Nephron progenitor cell (in vitro differentiated cells): ENCODE data around the gene LRIG1.

Source experiments
- DNase-seq: peaks from one replicate; pipeline ENCODE4 v3.0.0; 2021
- H3K27ac Mint-ChIP-seq: 2 replicates; pipeline ENCODE4 v1.8.0; 2021; ENCODE audit warnings: mild to moderate bottlenecking, moderate library complexity, mixed read lengths
- H3K27me3 Mint-ChIP-seq: 2 replicates; pipeline ENCODE4 v1.8.0; 2021; ENCODE audit warnings: mild to moderate bottlenecking, low read depth, mixed read lengths; ENCODE audit not compliant: poor library complexity
- H3K36me3 Mint-ChIP-seq: 2 replicates; pipeline ENCODE4 v1.8.0; 2021; ENCODE audit warnings: low read depth, mixed read lengths
- H3K4me1 Mint-ChIP-seq: 2 replicates; pipeline ENCODE4 v1.8.0; 2021; ENCODE audit warnings: mixed read lengths
- H3K4me3 Mint-ChIP-seq: 2 replicates; pipeline ENCODE4 v1.8.0; 2021; ENCODE audit warnings: mild to moderate bottlenecking, moderate library complexity, mixed read lengths
- H3K9me3 Mint-ChIP-seq: 2 replicates; pipeline ENCODE4 v1.8.0; 2021; ENCODE audit warnings: mild to moderate bottlenecking, moderate library complexity, mixed read lengths
- TF ChIP-seq, protein P1 (sequence below): fragments of 200-600 bp; sonication (generic); IDR thresholded peaks from 2 replicates; pipeline ENCODE4 v1.5.0; 2021; ENCODE audit warnings: antibody characterized with exemption

The LRIG1 gene

DNA sequence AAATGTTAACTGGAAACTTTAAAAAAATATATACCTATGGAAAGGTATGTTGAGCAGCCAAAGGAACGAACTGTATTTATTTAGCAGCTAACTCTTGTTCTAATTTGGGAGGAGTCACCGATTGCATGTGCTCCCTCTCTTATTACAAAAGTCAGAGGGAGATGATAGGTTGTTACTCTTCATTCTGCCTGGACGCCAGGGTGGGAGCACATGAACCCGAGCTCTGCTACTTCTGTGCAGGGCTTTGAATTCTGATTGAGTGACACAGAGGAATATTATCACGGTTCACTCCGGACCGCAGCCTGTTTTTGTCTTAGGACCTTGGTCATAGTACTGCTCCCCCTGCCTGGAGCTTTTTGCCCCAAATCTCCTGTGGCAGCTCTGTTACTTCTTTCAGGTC lies 36.9 kb upstream of the LRIG1 start:
- Mint-ChIP-seq H3K27me3 (peaks cover 6% of the 10 kb centered on the region), H3K9me3 (peaks cover 4% of the 10 kb centered on the region), H3K36me3 (no peaks in the 10 kb centered on the region), H3K4me3 (no peak overlapping the region), H3K4me1 (peaks cover 25% of the 10 kb centered on the region), H3K27ac (peak overlapping the region; percentile 31)
- no peak for DNase-seq
- TF ChIP-seq, protein P1, sequence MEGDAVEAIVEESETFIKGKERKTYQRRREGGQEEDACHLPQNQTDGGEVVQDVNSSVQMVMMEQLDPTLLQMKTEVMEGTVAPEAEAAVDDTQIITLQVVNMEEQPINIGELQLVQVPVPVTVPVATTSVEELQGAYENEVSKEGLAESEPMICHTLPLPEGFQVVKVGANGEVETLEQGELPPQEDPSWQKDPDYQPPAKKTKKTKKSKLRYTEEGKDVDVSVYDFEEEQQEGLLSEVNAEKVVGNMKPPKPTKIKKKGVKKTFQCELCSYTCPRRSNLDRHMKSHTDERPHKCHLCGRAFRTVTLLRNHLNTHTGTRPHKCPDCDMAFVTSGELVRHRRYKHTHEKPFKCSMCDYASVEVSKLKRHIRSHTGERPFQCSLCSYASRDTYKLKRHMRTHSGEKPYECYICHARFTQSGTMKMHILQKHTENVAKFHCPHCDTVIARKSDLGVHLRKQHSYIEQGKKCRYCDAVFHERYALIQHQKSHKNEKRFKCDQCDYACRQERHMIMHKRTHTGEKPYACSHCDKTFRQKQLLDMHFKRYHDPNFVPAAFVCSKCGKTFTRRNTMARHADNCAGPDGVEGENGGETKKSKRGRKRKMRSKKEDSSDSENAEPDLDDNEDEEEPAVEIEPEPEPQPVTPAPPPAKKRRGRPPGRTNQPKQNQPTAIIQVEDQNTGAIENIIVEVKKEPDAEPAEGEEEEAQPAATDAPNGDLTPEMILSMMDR = no peak

DNA sequence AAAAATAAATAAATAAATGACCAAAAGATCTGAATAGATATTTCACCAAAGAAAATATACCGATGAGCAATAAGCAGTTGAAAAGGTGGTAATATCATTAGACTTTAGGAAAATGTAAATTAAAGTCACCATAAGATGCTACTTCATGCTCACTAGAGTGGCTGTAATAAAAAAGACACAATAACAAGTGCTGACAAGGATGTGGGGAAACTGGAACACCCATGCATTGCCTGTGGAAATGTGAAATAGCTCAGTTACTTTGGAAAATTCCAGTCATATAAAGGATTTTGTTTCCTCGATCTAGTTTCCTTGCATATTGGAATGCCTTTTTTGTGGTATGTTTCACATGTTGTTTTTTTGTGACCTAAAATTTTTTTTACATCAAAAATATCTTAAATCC lies 36.0 kb upstream of the LRIG1 start:
- DNase-seq = no peak
- TF ChIP-seq, protein P1 = no peak
- no peak overlapping the region for H3K27ac Mint-ChIP-seq

DNA sequence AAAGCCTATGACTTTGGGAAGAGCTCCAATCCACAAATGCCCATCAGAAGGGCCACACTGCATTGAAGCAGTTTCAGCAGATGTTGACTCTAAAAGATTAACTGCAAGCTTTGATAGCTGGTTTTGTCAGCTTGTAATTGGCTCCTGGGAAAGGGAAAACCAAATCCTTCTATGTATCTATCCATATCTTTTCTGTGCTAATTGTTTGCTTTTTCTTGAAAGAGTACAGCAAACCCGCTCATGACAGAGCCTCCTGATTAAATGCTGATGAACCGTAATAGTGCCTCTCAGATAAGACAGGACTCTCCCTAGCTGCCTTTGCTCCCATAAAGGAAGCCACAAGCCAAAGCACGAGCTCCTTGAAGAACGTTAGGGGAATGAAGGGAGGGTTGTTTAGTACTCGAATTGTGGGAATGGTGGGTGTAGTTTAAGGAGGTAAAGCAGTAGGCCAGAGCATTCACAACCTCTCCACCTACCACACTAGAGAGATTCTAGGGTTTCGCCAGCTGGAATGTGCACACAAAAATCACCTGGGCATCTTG lies 33.6 kb upstream of the LRIG1 start:
- Mint-ChIP-seq H3K27me3 (peaks cover 13% of the 10 kb centered on the region), H3K36me3 (no peaks in the 10 kb centered on the region), H3K4me1 (peaks cover 39% of the 10 kb centered on the region), H3K27ac (no peak overlapping the region), H3K4me3 (no peak overlapping the region), H3K9me3 (peaks cover 4% of the 10 kb centered on the region)
- DNase-seq = no peak
- TF ChIP-seq, protein P1 = no peak

More for the DNA sequence above, 36.0 kb upstream of the LRIG1 start:
- H3K4me3 Mint-ChIP-seq = no peak overlapping the region
- H3K36me3 Mint-ChIP-seq = no peaks in the 10 kb centered on the region
- peaks cover 34% of the 10 kb centered on the region for H3K4me1 Mint-ChIP-seq
- H3K27me3 Mint-ChIP-seq = peaks cover 6% of the 10 kb centered on the region
- peaks cover 4% of the 10 kb centered on the region for H3K9me3 Mint-ChIP-seq

DNA sequence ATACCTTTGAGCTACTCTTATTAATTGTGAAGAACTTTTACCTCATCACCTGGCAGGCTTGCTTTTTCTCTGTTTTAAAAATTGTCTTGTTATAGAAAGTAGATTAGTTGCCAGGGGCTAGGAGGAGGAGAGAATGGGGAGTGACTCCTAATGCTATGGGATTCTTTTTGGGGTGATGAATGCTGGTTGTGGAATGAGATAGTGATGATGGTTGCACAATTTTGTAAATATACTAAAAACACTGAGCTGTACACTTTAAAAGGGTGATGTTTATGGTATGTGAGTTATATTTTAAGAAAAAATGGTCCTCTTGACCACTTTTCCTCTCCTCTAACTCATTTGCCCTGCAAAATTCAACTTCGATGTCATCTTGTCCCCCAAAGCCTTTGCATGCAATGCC lies 31.8 kb upstream of the LRIG1 start:
- Mint-ChIP-seq H3K9me3 (peaks cover 10% of the 10 kb centered on the region), H3K4me3 (no peak overlapping the region), H3K27me3 (peaks cover 13% of the 10 kb centered on the region), H3K36me3 (peaks cover 3% of the 10 kb centered on the region), H3K27ac (no peak overlapping the region), H3K4me1 (peaks cover 27% of the 10 kb centered on the region)
- no peak for DNase-seq
- TF ChIP-seq, protein P1 = no peak

DNA sequence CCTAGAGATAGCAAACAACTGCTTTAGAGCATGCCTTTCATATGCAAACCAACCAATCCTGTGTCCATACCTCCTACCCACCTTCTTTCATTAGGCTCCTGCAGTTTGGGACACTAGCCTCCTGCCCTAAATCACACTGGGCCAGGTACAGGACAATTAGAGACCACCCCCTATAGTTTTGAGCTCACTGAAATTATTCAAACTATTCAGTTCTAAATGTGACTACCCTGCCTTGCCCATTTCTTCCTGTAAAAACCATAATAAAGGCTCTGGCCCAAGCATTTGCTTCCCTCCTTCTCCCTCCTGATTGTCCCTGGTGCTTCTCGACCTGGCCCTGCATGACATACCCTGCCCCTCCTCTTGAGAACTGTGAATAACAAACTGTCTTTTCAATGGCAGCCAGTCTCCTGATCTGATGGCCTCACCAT lies 31.4 kb upstream of the LRIG1 start:
- DNase-seq = no peak
- TF ChIP-seq, protein P1 = no peak
- Mint-ChIP-seq H3K27ac (peak overlapping the region; percentile 3), H3K9me3 (peaks cover 13% of the 10 kb centered on the region), H3K36me3 (peaks cover 6% of the 10 kb centered on the region), H3K4me1 (peaks cover 27% of the 10 kb centered on the region), H3K27me3 (peaks cover 13% of the 10 kb centered on the region), H3K4me3 (no peak overlapping the region)

- Mint-ChIP-seq H3K27me3 (peaks cover 11% of the 10 kb centered on the region), H3K27ac (no peak overlapping the region), H3K9me3 (peaks cover 13% of the 10 kb centered on the region), H3K4me3 (no peak overlapping the region), H3K4me1 (peaks cover 27% of the 10 kb centered on the region), H3K36me3 (peaks cover 6% of the 10 kb centered on the region)
- TF ChIP-seq, protein P1 = no peak
- no peak for DNase-seq
Observed at GRCh38 chr3:66531256-66531655, 30.4 kb upstream of the LRIG1 start.
